SW480 (cell line): ENCODE measurements around the gene KHDC1L.
"Not testable (repeated sequence)": the region's sequence is repeated elsewhere in the genome, so short reads cannot be mapped to it uniquely, and the experiment has no call there.

ENCODE experiments used
- DNase-seq: peaks from one replicate; pipeline ENCODE4 v3.0.0-alpha.2; 2016; ENCODE audit warnings: low spot score

Gene KHDC1L, protein sequence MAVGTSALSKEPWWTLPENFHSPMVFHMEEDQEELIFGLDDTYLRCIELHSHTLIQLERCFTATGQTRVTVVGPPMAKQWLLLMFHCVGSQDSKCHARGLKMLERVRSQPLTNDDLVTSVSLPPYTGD

DNA sequence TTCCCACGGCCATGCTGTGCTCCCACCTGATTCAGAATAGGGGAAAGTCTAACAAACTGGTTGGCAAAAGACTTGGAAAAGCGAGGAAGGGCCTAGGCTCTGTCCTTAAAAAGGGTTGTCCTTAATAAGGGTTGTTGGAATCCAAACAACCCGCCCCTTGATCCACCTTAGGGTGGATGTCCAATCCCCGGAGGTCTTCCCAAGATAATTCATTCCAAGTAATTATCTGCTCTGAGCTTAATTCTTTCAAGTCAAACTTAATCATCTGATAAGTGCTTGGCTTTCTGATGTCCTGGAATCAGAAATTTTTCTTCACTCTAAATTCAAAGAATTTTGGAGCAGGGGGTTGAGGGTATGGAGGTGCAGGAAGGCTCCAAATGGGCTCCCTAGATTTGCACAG, at the start of gene KHDC1L:
KHDC1L (minus strand) TSS at position 101 of the 400 bp plus-strand sequence; CDS start at position 13, 88 bp downstream.
- DNase-seq: no peak

DNA sequence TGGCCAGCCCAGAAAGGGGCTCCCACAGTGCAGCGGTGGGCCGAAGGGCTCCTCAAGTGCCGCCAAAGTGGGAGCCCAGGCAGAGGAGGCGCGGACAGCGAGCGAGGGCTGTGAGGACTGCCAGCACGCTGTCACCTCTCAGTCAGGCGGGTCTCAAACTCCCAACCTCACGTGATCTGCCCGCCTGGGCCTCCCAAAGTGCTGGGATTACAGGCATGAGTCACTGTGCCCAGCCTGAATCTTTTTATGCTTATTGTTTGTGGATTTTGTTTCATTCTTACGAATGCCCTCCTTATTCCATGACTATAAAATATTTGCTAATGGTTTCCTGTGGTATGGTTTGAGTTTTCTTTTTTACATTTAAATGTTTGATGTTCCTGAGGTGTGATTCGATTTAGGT, 44.0 kb upstream of the KHDC1L start:
- DNase-seq: not testable (repeated sequence)

DNA sequence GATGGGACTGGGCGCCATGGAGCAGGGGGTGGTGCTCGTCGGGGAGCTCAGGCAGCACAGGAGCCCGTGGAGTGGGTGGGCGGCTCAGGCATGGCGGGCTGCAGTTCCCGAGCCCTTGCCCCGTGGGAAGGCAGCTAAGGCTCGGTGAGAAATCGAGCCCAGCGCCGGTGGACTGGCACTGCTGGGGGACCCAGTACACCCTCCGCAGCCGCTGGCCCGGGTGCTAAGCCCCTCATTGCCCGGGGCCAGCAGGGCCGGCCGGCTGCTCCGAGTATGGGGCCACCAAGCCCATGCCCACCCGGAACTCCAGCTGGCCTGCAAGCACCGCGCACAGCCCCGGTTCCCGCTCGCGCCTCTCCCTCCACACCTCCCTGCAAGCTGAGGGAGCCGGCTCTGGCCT, 43.6 kb upstream of the KHDC1L start:
- not testable (repeated sequence) for DNase-seq

DNA sequence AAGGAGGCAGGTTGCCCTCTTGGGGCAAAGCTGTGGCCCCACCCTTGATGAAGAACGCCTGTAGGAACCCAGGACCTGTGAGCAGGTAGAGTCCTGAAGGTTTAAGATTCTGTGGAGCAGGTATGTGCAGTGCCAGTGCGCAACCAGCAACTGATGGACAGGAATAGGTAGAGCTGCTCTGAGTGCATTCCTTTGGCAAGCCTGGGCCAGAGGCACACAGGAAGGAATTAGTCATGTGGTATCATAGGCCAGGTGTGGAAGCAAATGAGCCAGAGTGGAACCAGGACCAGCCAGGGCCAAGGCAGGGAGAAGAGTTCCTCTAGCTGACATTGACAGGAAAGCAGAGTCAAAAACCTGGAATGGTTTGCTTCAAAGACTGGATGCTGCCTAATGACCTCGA, 39.1 kb upstream of the KHDC1L start:
- no peak for DNase-seq

DNA sequence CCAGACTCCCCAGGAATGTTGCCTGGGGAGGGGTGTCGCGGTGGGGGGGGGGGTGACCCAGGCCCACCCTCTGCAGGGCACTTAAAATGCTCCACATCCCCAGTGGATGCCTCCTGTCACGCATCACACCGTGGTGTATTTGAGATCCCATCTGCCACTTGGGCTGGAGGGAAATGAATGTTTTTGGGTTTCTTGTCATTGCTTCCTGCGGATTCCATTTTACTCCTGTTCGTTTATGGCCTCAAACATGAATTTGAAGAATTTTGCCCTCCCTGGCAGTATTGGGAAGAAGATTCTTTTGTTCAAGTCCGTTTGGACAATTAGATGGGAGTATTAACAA, 38.2 kb upstream of the KHDC1L start:
- DNase-seq: no peak

DNA sequence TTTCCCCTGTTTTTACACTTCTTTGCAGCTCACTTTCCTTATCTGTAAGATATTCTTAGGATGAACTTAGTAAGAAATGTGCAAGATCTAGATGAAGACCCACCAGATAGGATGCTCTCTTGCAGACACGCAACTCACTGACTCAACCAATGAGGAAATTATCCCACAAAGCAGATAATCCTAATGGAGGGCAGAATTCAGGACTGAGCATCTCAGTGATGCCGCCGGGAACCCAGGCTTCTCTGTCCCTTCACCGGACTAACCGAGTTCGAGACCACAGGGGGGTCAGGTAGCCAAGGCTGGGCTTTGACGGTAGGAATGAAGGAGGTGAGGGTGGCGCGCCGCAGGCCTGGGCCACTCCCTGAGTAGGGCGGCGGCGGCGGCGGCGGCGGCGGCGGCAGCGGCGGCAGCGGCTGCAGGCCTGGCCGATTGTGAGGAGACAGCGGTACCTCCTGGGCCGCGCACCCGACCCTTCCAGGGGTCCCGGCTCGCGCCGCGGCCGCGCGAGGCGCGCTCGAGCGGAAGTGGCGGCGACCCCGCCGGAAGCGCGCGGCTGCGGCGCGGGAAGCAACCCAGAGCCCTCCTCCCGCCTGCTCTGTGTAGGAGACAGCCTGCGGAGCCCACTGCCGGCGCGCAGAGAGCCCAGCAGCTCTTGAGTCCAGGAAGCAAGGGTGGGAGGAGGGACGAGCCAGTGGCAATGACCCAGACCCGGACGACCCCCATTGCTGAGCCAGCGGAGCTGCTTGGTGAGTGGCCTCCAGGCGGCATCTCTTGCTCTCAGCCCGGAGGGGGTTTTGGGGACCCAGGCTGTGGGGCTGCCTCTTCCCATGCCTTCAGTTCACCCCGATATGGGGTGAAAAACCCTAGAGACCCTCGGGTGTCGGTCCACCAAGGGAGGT, 37.6 kb upstream of the KHDC1L start, which contains the start of gene KHDC1:
KHDC1 (minus strand) TSS at position 526 of the 899 bp plus-strand sequence. CDS start 20,679 bp downstream, outside the sequence.
- DNase-seq: no peak

DNA sequence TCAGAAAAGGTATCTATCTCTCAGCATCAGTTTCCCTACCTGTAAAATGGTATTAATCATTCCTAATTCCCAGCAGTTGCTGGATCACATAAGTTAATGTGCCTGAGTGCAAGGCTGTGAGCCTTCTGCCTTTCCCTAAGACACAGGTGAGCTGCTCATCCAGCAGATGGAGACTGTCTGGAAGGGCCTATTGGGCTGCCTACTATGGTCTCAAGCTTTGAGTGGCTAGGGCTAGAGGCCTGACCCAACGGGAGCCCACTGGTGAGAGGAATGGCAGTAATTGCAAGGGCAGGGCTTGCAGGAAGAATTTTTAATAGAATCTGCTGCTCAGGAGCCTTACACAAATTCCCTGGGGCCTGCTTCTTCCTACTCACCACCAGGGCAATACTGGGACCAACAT, 33.4 kb upstream of the KHDC1L start:
- DNase-seq: no peak

DNA sequence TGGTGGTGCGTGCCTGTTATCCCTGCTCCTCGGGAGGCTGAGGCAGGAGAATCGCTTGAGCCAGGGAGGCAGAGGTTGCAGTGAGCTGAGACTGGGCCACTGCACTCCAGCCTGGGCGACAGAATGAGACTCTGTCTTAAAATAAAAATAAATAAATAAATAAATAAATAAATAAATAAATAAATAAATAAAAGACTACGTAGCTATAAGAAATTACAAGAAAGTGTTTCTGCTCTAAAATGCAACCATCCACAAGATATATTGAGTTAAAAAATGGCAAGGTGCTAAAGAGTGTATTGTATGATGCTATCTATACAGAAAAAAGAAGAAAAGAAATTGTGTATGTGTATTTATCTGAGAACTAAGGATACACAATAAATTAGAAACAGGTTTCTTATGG, 29.0 kb upstream of the KHDC1L start:
- not testable (repeated sequence) for DNase-seq

DNA sequence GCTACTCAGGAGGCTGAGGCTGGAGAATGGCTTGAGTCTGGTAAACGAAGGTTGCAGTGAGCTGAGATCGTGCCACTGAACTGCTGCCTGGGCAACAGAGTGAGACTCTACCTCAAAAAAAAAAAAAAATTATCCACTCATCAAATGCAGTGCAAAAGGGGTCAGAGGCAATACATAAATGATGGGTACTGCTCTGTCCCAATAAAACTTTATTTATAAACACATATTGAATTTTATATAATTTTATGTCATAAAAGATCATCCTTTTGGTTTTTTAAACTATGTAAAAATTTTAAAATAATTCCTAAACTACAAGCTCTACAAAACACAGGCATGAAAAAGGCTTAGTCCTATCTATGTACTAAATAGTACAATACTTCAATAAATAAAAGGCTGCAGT, 27.4 kb upstream of the KHDC1L start:
- DNase-seq: no peak

DNA sequence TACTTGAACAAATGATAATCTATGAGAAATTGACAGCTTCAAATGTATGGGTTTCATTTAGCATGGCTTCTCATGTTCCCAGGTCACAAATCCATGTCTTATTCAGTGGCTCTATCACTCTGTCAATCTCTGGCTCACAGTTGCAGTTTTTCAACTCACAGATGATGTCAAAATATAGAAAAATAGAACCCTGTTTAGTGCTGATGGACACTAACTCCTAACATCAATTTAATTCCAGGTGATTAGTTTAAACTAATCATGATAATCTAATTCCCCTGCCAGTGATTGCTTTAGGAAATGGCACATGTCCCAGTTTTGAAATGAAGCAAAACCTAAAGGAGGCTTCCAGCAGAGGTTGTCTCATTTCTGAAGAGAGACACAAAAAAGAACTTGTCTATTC, 24.7 kb upstream of the KHDC1L start:
- DNase-seq: no peak

DNA sequence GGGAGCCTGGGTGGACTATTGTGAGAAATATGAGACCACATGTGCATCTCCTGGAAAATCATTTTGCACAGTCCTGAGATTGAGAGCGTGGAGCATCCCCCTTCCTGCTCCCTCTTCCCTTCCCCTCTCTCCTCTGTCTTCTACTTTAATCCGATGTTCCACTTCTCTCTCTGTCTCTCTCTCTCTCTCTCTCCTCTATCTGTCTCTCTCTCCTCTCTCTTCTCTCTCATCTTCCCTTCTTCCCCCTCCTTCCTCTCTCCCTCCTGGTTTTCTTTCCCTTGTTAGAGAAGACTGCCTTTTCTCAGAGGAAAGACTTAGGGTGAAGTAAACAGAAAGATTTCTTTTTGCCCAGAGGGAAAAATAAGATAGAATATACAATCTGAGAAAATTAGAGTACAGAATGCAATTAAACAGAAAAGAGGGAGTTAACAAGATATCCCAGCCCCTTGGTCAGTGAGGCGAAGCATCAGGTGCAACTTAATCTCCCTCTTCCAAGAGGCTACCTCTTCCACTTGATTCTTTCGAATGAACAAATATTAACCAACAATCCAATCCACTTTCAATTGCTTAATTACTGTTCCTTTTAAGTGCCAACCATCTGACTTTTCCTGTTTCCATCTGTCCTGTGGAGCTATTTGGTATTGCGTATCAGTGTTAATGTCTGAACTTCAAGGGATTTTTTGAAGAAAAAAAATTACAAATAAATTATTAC, 23.1 kb upstream of the KHDC1L start:
- DNase-seq: no peak

DNA sequence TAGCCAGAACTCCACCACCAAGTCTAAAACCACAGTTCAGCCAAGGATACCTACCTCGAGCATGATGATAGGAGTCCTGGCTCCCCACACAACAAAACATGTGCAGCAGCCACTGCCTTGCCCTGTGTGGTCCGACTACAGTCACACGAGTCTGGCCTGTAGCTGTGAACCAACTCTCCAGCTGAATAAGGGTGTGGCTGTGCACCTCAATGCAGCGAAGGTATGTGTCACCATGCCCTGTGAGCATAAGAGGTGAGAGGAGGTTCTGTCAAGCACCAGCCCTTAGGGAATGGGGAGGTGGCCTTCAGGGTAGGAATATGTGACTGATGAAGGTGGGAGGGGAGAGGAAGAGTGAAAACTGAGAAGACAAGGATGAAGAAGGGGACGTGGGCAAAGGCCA, 16.7 kb upstream of the KHDC1L start:
- DNase-seq: no peak

DNA sequence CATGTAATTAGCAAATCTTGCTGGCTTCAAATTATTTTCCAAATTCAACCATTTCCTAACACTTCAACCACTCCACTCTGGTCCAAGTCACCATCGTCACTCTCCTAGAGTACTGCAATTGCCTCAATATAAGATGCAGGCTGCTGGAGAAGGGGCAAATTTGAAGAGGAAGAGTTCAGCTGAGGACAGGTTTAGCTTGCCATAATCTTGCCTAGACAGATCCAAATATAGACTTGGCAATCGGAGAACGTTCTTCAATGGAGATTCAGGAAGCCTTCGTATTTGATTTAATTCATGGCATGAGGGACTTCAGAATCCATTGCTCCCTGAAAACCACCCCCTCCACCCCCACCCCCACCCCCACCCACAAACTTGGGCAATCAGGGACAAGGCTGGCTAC, 15.4 kb upstream of the KHDC1L start:
- DNase-seq: no peak

DNA sequence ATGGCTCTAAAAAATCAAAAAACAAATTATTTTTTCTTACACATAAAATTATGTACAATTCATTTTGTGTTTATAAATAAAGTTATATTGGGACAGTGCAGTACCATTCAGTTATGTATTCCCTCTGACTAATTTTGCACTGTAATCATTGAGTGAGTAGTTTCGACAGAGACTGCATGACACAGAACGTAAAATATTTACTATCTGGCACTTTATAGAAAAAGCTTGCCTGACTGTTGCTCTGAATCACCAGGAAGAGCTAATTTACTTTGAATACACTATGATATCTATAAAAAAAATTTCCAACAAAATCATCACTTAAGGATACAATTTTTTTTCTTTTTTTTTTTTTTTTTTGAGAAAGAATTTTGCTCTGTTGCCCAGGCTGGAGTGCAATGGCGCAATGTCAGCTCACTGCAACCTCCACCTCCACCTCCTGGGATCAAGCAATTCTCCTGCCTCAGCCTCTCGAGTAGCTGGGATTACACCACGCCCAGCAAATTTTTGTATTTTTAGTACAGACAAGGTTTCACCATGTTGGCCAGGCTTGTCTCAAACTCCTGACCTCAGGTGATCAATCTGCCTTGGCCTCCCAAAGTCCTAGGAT, 11.0 kb upstream of the KHDC1L start:
- DNase-seq: no peak

DNA sequence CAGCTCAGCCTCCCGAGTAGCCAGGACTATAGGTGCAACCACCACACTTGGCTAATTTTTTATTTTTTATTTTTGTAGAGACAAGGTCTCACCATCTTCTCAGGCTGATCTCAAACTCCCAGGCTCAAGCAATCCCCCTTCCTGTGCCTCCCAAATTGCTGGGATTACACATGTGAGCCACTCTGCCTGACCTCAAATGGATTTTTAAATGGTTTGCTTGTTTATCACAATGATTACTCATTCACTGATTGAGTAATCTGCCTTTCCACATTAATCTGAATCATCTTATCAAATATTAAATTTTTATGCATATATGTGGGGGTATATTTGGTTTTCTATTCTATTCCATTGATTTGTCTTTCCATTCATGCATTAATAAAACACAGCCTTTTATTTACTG, 9.4 kb upstream of the KHDC1L start:
- DNase-seq: no peak

DNA sequence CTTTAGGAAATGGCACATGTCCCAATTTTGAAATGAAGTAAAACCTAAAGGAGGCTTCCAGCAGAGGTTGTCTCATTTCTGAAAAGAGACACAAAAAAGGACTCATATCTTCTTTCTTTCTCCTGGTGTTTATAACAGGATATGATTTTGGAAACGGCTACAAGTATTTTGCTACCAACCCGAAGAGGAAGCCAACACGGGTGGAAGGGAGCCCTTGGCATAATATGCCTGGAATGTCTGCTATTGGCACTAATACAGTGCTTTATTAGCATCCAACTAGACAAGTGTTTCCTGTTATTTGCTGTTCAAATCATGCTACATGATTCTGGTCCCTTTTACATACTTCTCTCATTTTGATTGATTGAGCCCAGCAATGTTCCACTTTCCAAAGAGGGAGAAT, 8.7 kb upstream of the KHDC1L start:
- DNase-seq: not testable (repeated sequence)

DNA sequence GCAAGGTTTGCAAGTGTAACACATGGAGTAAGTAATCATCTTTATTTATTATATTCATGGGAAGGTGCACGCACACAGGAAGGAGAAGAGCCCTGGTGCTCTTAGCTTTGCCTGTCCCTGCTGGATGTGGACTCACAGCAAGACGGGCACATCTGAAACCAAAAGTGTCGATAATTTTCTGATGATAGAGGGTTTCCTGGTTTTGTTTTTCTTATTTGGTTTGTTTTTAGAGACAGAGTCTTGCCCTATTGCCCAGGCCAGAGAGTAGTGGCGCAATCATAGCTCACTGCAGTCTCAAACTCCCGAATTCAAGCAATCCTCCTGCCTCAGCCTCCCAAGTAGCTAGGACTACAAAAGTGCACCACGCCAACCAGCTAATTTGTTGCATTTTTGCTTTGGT, 7.8 kb upstream of the KHDC1L start:
- no peak for DNase-seq

DNA sequence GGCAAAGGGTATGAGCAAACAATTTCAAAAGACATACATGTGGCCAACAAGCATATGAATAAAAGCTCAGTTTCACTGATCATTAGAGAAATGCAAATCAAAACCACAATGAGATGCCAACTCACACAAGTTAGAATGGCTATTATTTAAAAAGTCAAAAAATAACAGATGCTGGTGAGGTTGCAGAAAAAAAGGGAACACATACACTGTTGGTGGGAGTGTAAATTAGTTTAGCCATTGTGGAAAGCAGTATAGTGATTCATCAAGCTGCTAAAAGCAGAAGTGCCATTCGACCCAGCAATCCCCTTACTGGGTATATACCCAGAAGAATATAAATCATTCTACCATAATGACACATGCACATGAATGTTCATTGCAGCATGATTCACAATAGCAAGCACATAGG, 6.7 kb upstream of the KHDC1L start:
- no peak for DNase-seq

DNA sequence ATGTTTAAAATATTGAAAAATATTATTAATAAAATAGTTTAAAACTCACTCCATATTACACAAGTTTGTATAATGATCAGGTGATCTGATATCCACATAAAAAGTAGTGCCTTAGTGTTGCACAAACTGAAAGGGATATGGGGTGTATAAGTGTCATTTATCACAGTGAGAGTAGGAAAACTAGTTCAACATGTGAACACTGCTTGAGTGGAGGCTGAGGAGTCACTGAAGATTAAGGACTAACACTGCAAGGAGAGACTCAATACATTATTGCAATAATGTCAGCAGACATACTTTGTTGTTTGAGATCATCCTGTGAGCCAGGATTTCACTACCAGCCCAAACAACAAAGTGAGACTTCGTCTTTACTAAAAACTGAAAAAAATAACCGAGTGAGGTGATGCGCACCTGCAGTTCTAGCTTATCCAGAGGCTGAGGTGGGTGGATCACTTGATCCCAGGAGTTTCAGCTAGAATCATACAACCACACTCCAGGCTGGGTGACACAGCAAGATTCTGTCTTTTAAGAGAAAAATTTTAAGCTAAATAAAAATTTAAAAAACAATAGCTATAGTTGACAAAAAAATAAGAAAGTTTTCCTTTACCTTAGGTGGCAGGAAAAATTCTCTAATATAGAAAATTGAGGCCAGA, 2.4 kb upstream of the KHDC1L start:
- no peak for DNase-seq

DNA sequence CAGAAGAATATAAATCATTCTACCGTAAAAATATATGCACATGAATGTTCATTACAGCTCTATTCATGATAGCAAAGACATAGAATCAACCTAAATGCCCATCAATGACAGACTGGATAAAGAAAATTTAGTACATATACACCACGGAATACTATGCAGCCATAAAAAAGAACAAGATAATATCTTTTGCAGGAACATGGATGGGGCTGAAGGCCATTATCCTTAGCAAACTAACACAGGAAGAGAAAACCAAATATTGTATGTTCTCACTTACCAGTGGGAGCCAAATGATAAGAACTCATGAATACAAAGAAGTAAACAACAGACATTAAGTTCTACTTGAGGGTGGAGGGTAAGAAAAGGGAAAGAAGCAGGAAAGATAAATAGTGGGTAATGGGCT, 8.4 kb downstream of the KHDC1L start:
- no peak for DNase-seq

DNA sequence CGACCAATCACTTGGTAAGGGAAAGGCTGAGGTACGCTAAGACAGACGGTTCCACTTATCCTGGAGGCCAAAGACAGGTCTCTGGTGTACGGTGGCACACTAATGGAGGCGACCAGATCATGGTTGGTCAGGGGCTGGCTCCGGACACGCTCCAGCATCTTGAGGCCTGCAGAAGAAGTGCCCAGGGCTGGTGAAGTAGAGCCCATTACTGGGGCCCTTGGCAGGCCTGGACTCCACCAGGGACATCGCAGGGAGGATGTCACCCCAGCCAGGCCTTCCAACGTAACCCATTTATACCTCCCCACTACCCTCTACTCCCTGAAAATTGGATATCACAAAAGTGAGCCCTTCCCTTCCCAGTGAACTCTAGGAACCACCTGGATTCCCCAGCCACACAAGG, 16.2 kb downstream of the KHDC1L start:
- no peak for DNase-seq

DNA sequence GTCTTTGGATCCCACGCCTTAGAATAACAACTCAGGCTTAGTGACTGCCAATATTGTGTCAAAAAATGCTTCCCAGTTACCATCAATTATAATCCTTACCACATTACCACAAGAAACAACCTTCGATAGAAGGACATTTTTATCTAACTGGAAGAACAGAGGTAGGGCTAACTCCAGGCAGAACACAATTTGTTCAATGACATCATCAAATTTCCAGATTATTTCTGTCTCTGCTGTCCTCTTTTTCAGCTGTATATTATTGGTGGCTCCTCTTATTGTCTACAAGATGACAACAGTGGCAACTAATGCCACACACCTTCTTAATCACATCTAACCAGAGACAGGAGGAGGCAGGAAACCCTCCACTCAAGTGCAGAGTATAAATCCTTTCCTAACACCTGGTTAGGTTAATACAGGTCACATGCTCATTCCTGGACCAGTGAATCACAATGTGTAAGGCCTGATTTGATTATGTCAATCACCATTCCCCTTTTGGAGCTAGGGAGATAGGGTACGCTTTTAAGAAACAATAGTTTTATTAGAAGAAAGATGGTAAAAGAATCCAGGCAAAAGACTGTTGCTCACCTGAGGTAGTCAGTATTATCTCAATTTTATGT, 18.0 kb downstream of the KHDC1L start:
- DNase-seq: no peak
